B cell (primary cell): ENCODE data around the gene PHLPP1.

Source experiments
- CTCF ChIP-seq: fragments of 200-600 bp; IDR thresholded peaks from one replicate; pipeline ENCODE4 v1.8.0; 2022; ENCODE audit warnings: antibody characterized with exemption, mild to moderate bottlenecking
- EZH2 ChIP-seq: IDR thresholded peaks from 2 replicates; pipeline ENCODE4 v1.6.1; 2012; ENCODE audit warnings: borderline replicate concordance, low read depth, mild to moderate bottlenecking, moderate library complexity, low read length; ENCODE audit not compliant: insufficient read depth, poor library complexity, severe bottlenecking

GRCh38 chr18:62870643-62871042, 155.3 kb downstream of the PHLPP1 start:
- no peak for TF ChIP-seq CTCF
- TF ChIP-seq EZH2 = no peak
